ENCODE measurements around the gene PSENEN.
A peak's percentile ranks its signal among the peaks of the same experiment; 100 is the strongest.

The PSENEN gene, protein sequence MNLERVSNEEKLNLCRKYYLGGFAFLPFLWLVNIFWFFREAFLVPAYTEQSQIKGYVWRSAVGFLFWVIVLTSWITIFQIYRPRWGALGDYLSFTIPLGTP

GRCh38 chr19:35745328-35746086, at the start of gene PSENEN, which contains the start of gene U2AF1L4:
Gene PSENEN (plus strand): TSS chr19:35745651. CDS start chr19:35745931, 280 bp downstream.
Gene U2AF1L4 (minus strand): TSS chr19:35745418. CDS start chr19:35745391, 27 bp downstream.
- peak; percentile 88 for DNase-seq (ENCODE audit: low read depth)

GRCh38 chr19:35695895-35696422, 49.5 kb upstream of the PSENEN start:
- no peak for DNase-seq (ENCODE audit: low read depth)

DNA sequence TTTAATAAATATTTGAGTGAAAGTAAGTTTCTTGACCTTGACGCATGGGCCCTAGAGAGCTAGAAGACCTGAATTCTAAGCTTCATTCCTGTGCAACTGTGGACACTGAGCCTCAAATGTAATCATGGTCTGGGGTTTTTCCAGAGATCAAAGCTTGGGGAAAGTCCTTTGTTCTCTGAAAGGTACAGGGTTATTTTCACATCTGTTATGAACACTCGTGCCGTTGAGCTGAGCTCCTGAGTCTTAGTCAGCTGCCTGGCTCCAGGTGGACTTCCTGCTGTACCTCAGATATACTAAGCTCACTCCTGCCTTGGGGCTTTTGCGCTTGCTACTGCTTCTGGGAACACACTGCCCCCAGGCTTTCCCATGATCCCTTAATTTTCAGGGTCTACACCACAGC, 48.6 kb upstream of the PSENEN start:
- no peak for DNase-seq (ENCODE audit: low read depth)

GRCh38 chr19:35702223-35703012, 43.0 kb upstream of the PSENEN start:
- DNase-seq (ENCODE audit: low read depth): peak; percentile 82

DNA sequence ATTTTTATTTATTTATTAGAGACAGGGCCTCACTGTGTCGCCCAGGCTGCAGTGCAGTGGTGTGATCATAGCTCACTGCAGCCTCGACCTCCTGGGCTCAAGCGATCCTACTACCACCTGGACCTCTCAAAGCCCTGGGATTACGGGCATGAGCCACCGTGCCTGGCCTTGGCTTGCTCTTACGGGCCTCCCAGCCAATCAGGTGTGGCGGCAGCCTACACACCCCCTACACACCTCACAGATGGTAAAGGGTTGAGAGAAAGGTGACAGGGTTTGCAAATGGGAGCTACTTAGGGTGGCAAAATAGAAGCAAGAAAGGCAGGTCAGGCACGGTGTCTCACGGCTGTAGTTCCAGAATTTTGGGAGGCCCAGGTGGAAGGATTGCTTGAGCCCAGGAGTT, 42.1 kb upstream of the PSENEN start:
- no peak for DNase-seq (ENCODE audit: low read depth)

DNA sequence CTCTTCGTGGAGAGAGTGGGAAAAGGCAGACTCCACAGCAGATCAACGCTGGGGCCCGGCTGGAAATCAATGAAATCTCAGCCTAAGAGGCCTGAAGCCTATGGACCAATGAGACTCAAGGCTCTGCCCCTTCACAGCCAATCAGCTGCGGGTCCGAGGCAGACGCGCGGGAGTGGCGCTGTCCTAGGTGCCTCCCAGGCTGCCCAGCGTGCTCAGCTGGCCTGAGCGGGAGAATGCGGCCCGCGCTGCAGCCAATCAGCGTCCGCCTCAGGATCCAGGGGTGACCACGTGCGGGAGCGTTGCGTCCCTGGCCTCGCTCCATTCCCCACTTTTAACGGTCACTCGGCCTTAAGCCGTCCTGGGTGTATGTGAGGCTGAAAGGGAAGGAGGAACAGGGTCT, 41.2 kb upstream of the PSENEN start, which contains the start of gene ZBTB32:
ZBTB32 (plus strand) TSS at position 341 of the 400 bp plus-strand sequence. CDS start 10,069 bp downstream, outside the sequence.
- DNase-seq (ENCODE audit: low read depth): no peak

DNA sequence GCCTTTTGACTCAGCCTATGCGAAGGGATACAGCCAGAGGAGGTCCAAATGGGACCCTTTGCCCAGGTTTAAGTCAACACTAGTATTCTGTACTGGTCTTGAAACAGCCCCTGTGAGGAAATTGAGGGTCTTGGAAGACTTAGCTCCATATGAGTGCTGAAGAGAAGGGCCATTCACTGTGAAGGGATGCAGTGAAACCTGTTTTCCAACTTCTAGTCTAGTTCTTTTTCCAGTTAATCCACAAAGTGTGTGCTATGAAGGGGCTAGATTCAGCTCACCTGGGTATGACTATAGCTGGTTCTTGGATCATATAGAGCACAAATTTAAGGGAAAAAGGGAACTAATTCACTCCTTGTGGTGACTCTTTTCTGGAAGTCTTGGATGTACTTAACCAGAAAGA, 37.1 kb upstream of the PSENEN start:
- DNase-seq (ENCODE audit: low read depth): no peak

DNA sequence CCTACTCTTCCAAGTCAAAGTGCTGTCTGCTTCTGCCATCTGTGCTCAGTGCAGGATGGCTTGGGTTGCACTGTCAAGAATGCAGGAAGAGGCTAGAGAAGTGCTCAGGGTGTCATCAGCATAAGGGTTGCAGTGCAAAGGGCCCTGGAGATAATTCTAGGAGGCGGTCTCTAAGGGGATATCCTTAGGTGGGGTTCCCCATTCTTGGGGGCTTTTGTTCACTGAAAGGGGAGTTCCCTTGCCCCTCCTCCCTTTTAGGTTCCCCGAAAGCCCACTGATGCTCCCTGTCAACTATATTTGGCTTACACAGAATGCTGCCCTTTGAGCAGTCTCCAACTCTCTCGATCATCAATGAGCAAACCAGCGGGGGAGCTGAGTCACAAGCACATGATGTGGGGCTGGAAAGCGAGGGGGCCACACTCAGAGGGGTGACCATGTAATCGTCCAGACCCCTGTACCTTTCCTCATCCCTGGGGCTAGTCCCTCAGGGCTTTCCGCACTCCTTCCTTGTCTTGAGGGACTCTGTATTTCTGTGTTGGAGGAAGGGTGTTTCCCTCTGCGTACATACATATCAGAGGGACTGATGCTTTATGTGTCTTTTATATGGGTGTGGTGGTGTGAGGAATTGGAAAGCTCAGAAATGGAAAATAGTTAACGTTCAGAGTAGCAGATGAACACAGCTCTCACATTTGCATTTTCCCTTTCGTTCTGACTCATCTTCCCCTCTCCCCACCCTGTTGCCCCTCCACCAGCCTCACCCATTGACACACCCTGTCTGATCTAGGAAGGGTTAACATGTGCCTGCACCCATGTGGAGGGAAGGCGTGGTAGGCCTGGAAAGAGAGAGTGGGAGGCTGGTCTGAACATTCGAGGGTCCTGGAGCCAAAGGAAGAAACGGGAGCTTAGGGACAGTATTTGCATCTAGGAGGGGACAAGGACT, 34.4 kb upstream of the PSENEN start:
- DNase-seq (ENCODE audit: low read depth): no peak

DNA sequence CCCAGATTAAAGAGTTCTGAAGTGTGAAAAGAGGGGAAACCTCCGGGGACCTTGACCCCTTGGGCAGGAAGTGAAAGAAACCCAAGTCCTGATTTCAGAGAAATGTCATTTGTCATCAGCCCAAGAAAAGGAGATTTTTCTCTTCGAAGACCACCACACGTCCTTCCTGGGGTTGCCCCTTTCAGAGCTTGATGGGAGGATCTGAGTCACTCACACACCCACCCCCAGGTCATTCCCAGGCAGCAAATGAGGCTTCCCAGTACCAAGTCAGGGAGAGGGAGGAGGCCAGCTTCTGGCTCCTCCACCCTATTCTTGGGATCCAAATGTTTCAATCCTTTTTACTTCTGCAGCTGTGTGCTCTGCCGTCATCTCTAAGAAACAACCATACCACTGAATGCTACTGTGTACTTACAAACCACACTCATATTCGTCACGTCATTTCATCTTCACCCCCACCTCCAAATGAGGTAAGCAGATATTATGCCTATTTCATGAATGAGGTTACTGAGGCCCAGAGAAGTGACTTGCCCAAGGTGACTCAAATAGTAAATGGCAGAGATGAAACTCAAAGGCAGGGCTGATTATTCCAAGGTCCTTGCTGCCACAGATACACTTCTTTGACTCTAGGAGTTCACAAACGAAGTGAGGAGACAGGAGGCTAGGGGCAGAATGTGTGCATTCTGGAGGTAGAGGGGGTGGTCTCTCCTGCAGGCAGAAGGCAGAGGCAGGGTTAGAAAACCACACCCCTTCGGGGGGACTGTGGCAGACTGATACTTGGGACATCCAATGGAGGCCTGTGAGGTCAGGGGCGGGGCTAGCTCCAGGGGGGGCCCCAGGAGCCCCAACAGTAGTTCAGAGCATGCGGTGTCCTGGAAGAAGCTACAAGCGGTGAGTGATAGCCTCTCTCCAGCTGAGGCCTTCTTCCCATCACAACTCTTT, 32.6 kb upstream of the PSENEN start:
- no peak for DNase-seq (ENCODE audit: low read depth)

- no peak for DNase-seq (ENCODE audit: low read depth)
These were observed 32.0 kb upstream of the PSENEN start for GRCh38 chr19:35713506-35713850.

DNA sequence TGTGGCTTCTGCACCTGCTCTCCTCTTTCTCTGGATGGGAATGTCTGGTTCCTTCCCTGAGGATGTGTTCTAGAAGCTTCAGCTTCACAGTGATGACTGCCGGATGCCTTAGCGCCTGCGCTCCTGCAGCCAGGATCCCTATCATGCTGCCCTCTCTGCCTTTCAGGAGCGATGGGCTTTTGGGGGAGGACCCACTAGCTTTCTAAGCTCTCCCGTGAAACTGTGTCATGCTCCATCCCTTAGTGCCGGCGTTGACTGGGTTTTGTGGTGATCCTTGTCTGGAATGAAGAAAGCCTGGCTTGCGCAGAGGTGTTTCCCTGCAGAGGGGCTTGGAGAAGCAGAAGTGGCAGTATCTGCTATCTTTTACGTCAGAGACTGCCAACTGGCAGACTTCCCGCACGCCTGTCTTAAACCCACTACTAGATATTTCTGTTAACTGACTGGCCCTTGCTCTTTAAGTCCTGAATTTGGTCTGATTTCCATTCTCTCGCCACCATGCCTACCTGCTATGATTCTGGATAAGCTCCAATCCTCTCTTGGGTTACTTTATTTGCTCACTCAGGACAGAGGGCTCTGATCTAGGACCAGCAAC, 31.5 kb upstream of the PSENEN start:
- DNase-seq (ENCODE audit: low read depth): no peak

- DNase-seq (ENCODE audit: low read depth): no peak
These were observed 30.7 kb upstream of the PSENEN start for GRCh38 chr19:35714601-35715354.

- no peak for DNase-seq (ENCODE audit: low read depth)
These were observed 30.1 kb upstream of the PSENEN start for GRCh38 chr19:35715355-35715809.

GRCh38 chr19:35715981-35716800, 29.3 kb upstream of the PSENEN start:
- no peak for DNase-seq (ENCODE audit: low read depth)

GRCh38 chr19:35716801-35717664, 28.4 kb upstream of the PSENEN start:
- peak; percentile 89 for DNase-seq (ENCODE audit: low read depth)

- DNase-seq (ENCODE audit: low read depth): no peak
These were observed 27.6 kb upstream of the PSENEN start, which contains the start of gene KMT2B for GRCh38 chr19:35717665-35718344. Gene KMT2B (plus strand): TSS chr19:35718003. CDS start chr19:35718019, 16 bp downstream.

Data from stimulated activated CD8-positive, alpha-beta memory T cell treated with anti-CD3 and anti-CD28 coated beads, Interleukin-15, amount 100 ng/mL, for 1 hour (primary cell).